SK-N-SH treated with all-trans-retinoic acid at 6 μM for 48 hours (cell line): Measurements from ENCODE around the gene GBGT1.

Experiments used
- BACH2 ChIP-seq: fragments of 250-450 bp; sonication (Bioruptor Pico); IDR thresholded peaks from 2 replicates; pipeline ENCODE4 v1.9.0; 2021; ENCODE audit warnings: mild to moderate bottlenecking, borderline replicate concordance
- CREB5 ChIP-seq: fragments of 250-450 bp; sonication (Bioruptor Pico); IDR thresholded peaks from 2 replicates; pipeline ENCODE4 v1.5.1; 2020; ENCODE audit warnings: low read depth, mild to moderate bottlenecking, moderate library complexity
- CSRNP3 ChIP-seq: fragments of 250-450 bp; sonication (Bioruptor Pico); IDR thresholded peaks from 2 replicates; pipeline ENCODE4 v1.5.1; 2021; ENCODE audit warnings: mild to moderate bottlenecking, moderate library complexity
- ESRRG ChIP-seq: fragments of 250-450 bp; sonication (Bioruptor Pico); IDR thresholded peaks from 2 replicates; pipeline ENCODE4 v1.6.1; 2021; ENCODE audit warnings: mild to moderate bottlenecking
- ISL1 ChIP-seq: fragments of 250-450 bp; sonication (Bioruptor Pico); IDR thresholded peaks from 2 replicates; pipeline ENCODE4 v2.1.2; 2022; ENCODE audit warnings: mild to moderate bottlenecking, moderate library complexity
- PATZ1 ChIP-seq: fragments of 250-450 bp; sonication (Bioruptor Pico); IDR thresholded peaks from 2 replicates; pipeline ENCODE4 v1.8.0; 2020; ENCODE audit warnings: mild to moderate bottlenecking, moderate library complexity, borderline replicate concordance
- POU6F1 ChIP-seq: fragments of 250-450 bp; sonication (Bioruptor Pico); IDR thresholded peaks from 2 replicates; pipeline ENCODE4 v1.8.0; 2021; ENCODE audit warnings: low read depth, mild to moderate bottlenecking, moderate library complexity, borderline replicate concordance
- RARB ChIP-seq: fragments of 250-450 bp; sonication (Bioruptor Pico); IDR thresholded peaks from 2 replicates; pipeline ENCODE4 v1.8.0; 2021; ENCODE audit warnings: mild to moderate bottlenecking, moderate library complexity
- TCF4 ChIP-seq: fragments of 250-450 bp; sonication (Bioruptor Pico); IDR thresholded peaks from 2 replicates; pipeline ENCODE4 v1.8.0; 2021; ENCODE audit warnings: mild to moderate bottlenecking, moderate library complexity, borderline replicate concordance
- TSHZ2 ChIP-seq: fragments of 250-450 bp; sonication (Bioruptor Pico); IDR thresholded peaks from 2 replicates; pipeline ENCODE4 v1.5.0; 2020; ENCODE audit warnings: mild to moderate bottlenecking, moderate library complexity
- ZC3H10 ChIP-seq: fragments of 250-450 bp; sonication (Bioruptor Pico); IDR thresholded peaks from 2 replicates; pipeline ENCODE4 v1.5.1; 2021; ENCODE audit warnings: mild to moderate bottlenecking, moderate library complexity
- ZFP3 ChIP-seq: fragments of 250-450 bp; sonication (Bioruptor Pico); IDR thresholded peaks from 2 replicates; pipeline ENCODE4 v1.5.0; 2020; ENCODE audit warnings: mild to moderate bottlenecking, moderate library complexity
- ZFP30 ChIP-seq: fragments of 450-650 bp; formaldehyde crosslinking; IDR thresholded peaks from 2 replicates; pipeline ENCODE4 v1.5.0; 2022; ENCODE audit warnings: mild to moderate bottlenecking, moderate library complexity
- ZNF70 ChIP-seq: fragments of 450-650 bp; formaldehyde crosslinking; IDR thresholded peaks from 2 replicates; pipeline ENCODE4 v1.5.0; 2020; ENCODE audit warnings: mild to moderate bottlenecking, moderate library complexity

GRCh38 chr9:133167769-133168168, 4.1 kb upstream of the GBGT1 start:
- TF ChIP-seq POU6F1 (CRISPR knock-in tag), result no peak
- TF ChIP-seq ZNF70 (CRISPR knock-in tag), result no peak
- no peak for TF ChIP-seq CREB5 (CRISPR knock-in tag)
- no peak for TF ChIP-seq ZFP3 (CRISPR knock-in tag)
- TF ChIP-seq BACH2 (CRISPR knock-in tag), result no peak
- TF ChIP-seq PATZ1 (CRISPR knock-in tag), result no peak
- no peak for TF ChIP-seq ISL1 (CRISPR knock-in tag)
- no peak for TF ChIP-seq TSHZ2
- no peak for TF ChIP-seq TCF4 (CRISPR knock-in tag)
- no peak for TF ChIP-seq RARB (CRISPR knock-in tag)
- no peak for TF ChIP-seq ESRRG (CRISPR knock-in tag)
- TF ChIP-seq ZC3H10 (CRISPR knock-in tag), result no peak
- TF ChIP-seq ZFP30 (CRISPR knock-in tag), result no peak
- TF ChIP-seq CSRNP3 (CRISPR knock-in tag), result no peak
